Measurements from ENCODE around the gene UBAC1.

- TF ChIP-seq RFX5 (IDR thresholded peaks at IDR 0.05; ENCODE audit: low read length) (no peak), POLR2AphosphoS5 (IDR thresholded peaks at IDR 0.05; ENCODE audit: low read depth, low read length) (no peak), FOSL2 (IDR thresholded peaks at IDR 0.05; ENCODE audit: borderline replicate concordance, low read depth) (no peak), FOXM1 (IDR thresholded peaks at IDR 0.05; ENCODE audit: low read depth) (no peak), TAF1 (IDR thresholded peaks at IDR 0.05; ENCODE audit: borderline replicate concordance, low read depth, low read length) (no peak), PBX3 (IDR thresholded peaks at IDR 0.05) (no peak), MAX (IDR thresholded peaks at IDR 0.05; ENCODE audit: low read depth) (no peak), GABPA (IDR thresholded peaks at IDR 0.05; ENCODE audit: low read depth) (no peak)
Measured at GRCh38 chr9:135930446-135931345, 30.5 kb downstream of the UBAC1 start.

All from SK-N-SH (cell line).